CD4-positive, alpha-beta memory T cell (primary cell): Measurements from ENCODE around the gene MCC. TPM values are rescaled to one million over a fixed set of nuclear protein-coding genes. Genes with fewer than 3 reads are reported as not detected.

Experiments used
- CTCF ChIA-PET: fragments of 350-600 bp; sonication (Branson Sonifier 250); formaldehyde crosslinking; loops from one replicate; lab custom pipeline; 2021; ENCODE audit warnings: inconsistent platforms; ENCODE audit not compliant: partially characterized antibody; lab: Charles Lee
- POLR2A ChIA-PET: fragments of 350-600 bp; sonication (Branson Sonifier 250); formaldehyde crosslinking; loops from one replicate; lab custom pipeline; 2021; ENCODE audit not compliant: partially characterized antibody; lab: Charles Lee
- DNase-seq, 5 donors: peaks; one replicate each; pipeline versions ENCODE4 v3.0.0 to v3.0.0-alpha.2; 2020 to 2022; ENCODE audit warnings: mixed read lengths in 1 of 5
- H3K27ac ChIP-seq: one replicate; pipeline ENCODE4 v1.7.0; 2013; ENCODE audit warnings: low read depth, low read length
- H3K27me3 ChIP-seq: 2 replicates; pipeline ENCODE4 v1.7.0; 2013; ENCODE audit warnings: mild to moderate bottlenecking, low read length, moderate library complexity; ENCODE audit not compliant: insufficient read depth
- H3K36me3 ChIP-seq: 2 replicates; pipeline ENCODE4 v1.7.0; 2013; ENCODE audit warnings: mild to moderate bottlenecking, low read length, moderate library complexity; ENCODE audit not compliant: insufficient read depth
- H3K4me1 ChIP-seq: 2 replicates; pipeline ENCODE4 v1.7.0; 2013; ENCODE audit warnings: mild to moderate bottlenecking, low read length, moderate library complexity; ENCODE audit not compliant: insufficient read depth
- H3K4me3 ChIP-seq, 2 donors: one replicate each; pipeline ENCODE4 v1.7.0; 2013; ENCODE audit warnings: low read length in 2 of 2, mild to moderate bottlenecking in 1 of 2
- H3K9me3 ChIP-seq, 2 donors: one replicate each; pipeline ENCODE4 v1.7.0; 2013; ENCODE audit warnings: low read length in 2 of 2, control low read depth in 1 of 2; ENCODE audit not compliant: control insufficient read depth in 1 of 2
- H3K27ac Mint-ChIP-seq, 7 donors: one replicate each; pipeline ENCODE4 v1.8.0; 2020 to 2021; ENCODE audit warnings: mixed read lengths in 7 of 7, mild to moderate bottlenecking in 6 of 7, inconsistent platforms in 3 of 7, moderate library complexity in 3 of 7
- H3K27me3 Mint-ChIP-seq, 2 donors: one replicate each; pipeline ENCODE4 v1.8.0; 2020 to 2021; ENCODE audit warnings: mixed read lengths in 2 of 2
- H3K36me3 Mint-ChIP-seq, 2 donors: one replicate each; pipeline ENCODE4 v1.8.0; 2020 to 2021; ENCODE audit warnings: mixed read lengths in 2 of 2, inconsistent platforms in 1 of 2, mild to moderate bottlenecking in 1 of 2
- H3K4me1 Mint-ChIP-seq, 4 donors: one replicate each; pipeline ENCODE4 v1.8.0; 2020 to 2021; ENCODE audit warnings: mixed read lengths in 4 of 4, mild to moderate bottlenecking in 1 of 4
- H3K4me3 Mint-ChIP-seq, 8 donors: one replicate each; pipeline ENCODE4 v1.8.0; 2020 to 2021; ENCODE audit warnings: mixed read lengths in 8 of 8, mild to moderate bottlenecking in 7 of 8, moderate library complexity in 6 of 8, inconsistent platforms in 3 of 8
- H3K9me3 Mint-ChIP-seq, 8 donors: one replicate each; pipeline ENCODE4 v1.8.0; 2020 to 2021; ENCODE audit warnings: mixed read lengths in 8 of 8, mild to moderate bottlenecking in 5 of 8, inconsistent platforms in 3 of 8, moderate library complexity in 1 of 8
- intact Hi-C: fragments of 100-400 bp; cut with micrococcal nuclease; formaldehyde crosslinking; loops from one replicate; pipeline ENCODE4 v1.15.1; 2023
- polyA plus RNA-seq, 2 donors: library from polyadenylated mRNA; unstranded; fragments of 300-500 nt; fragmentation: Illumina TruSeq; gene quantifications; one replicate each; pipeline ENCODE4 v1.2.3, GENCODE V29; 2021
- total RNA-seq, 2 experiments: library from RNA; stranded (reverse); gene quantifications; one replicate each; pipeline ENCODE4 v1.2.3, GENCODE V29; 2021

The MCC gene
- total and polyA plus RNA-seq, 4 experiments from 2014 or later: 0.92 to 12.1 (median 7.7) TPM

GRCh38 chr5:113273948-113274347 lies 214.3 kb downstream of the MCC start:
- peaks cover 14 to 50% (median 20%) of the 10 kb centered on the region in 4 donors for H3K4me1 Mint-ChIP-seq

GRCh38 chr5:113271745-113272454 lies 216.4 kb downstream of the MCC start:
- Mint-ChIP-seq H3K4me1 (peaks cover 15 to 52% (median 18%) of the 10 kb centered on the region in 4 donors), H3K9me3 (no peaks in the 10 kb centered on the region), H3K4me3 (no peak overlapping the region), H3K27ac (no peak overlapping the region), H3K36me3 (no peaks in the 10 kb centered on the region), H3K27me3 (no peaks in the 10 kb centered on the region)
- no peak overlapping the region for H3K27ac ChIP-seq
- no peaks in the 10 kb centered on the region for H3K9me3 ChIP-seq
- no peaks in the 10 kb centered on the region for H3K36me3 ChIP-seq
- H3K27me3 ChIP-seq: no peaks in the 10 kb centered on the region
- POLR2A ChIA-PET: no interaction called here
- CTCF ChIA-PET: no interaction called here
- intact Hi-C loops: no loop called here
- DNase-seq: no peak
- peaks cover 13% of the 10 kb centered on the region for H3K4me1 ChIP-seq
- no peak overlapping the region for H3K4me3 ChIP-seq

More at GRCh38 chr5:113273948-113274347, 214.3 kb downstream of the MCC start:
- no peak overlapping the region for H3K4me3 ChIP-seq
- CTCF ChIA-PET: interaction anchor here (1.0 to 1.2 kb wide), 2 partner anchors 11 to 22 kb away, joined by 3 read pairs; no protein-coding TSS in a partner anchor
- no peak overlapping the region for H3K27ac ChIP-seq
- no peaks in the 10 kb centered on the region for H3K27me3 ChIP-seq
- Mint-ChIP-seq H3K27me3 (no peaks in the 10 kb centered on the region), H3K27ac (peak overlapping the region in 1 of 7 donors; percentile 4), H3K36me3 (no peaks in the 10 kb centered on the region), H3K4me3 (peak overlapping the region in 1 of 8 donors; percentile 40), H3K9me3 (no peaks in the 10 kb centered on the region)
- POLR2A ChIA-PET: interaction anchor here (1.3 kb wide), 1 partner anchor 20 kb away, joined by 5 read pairs; no protein-coding TSS in a partner anchor
- no peaks in the 10 kb centered on the region for H3K9me3 ChIP-seq
- H3K36me3 ChIP-seq: no peaks in the 10 kb centered on the region
- intact Hi-C loops: no loop called here
- H3K4me1 ChIP-seq: peaks cover 13% of the 10 kb centered on the region
- peak in 2 of 5 donors; percentile 3 for DNase-seq

GRCh38 chr5:113271015-113271414 lies 217.2 kb downstream of the MCC start:
- intact Hi-C loops: no loop called here

GRCh38 chr5:113270086-113270485 lies 218.2 kb downstream of the MCC start:
- Histone ChIP-seq H3K9me3 (no peaks in the 10 kb centered on the region), H3K4me1 (peaks cover 13% of the 10 kb centered on the region), H3K27me3 (no peaks in the 10 kb centered on the region), H3K36me3 (no peaks in the 10 kb centered on the region), H3K4me3 (no peak overlapping the region), H3K27ac (no peak overlapping the region)
- Mint-ChIP-seq H3K9me3 (peaks cover 0 to 2% (median 0%) of the 10 kb centered on the region in 8 donors), H3K27me3 (no peaks in the 10 kb centered on the region), H3K36me3 (no peaks in the 10 kb centered on the region), H3K4me1 (peaks cover 15 to 47% (median 18%) of the 10 kb centered on the region in 4 donors), H3K4me3 (no peak overlapping the region), H3K27ac (no peak overlapping the region)
- ChIA-PET CTCF (no interaction called here), POLR2A (no interaction called here)
- DNase-seq: no peak
- intact Hi-C loops: no loop called here

More at GRCh38 chr5:113271015-113271414, 217.2 kb downstream of the MCC start:
- Mint-ChIP-seq H3K27ac (no peak overlapping the region), H3K4me3 (no peak overlapping the region), H3K27me3 (no peaks in the 10 kb centered on the region), H3K36me3 (no peaks in the 10 kb centered on the region), H3K4me1 (peaks cover 15 to 47% (median 18%) of the 10 kb centered on the region in 4 donors), H3K9me3 (peaks cover 0 to 1% (median 0%) of the 10 kb centered on the region in 8 donors)
- H3K4me1 ChIP-seq: peaks cover 13% of the 10 kb centered on the region
- no peaks in the 10 kb centered on the region for H3K36me3 ChIP-seq
- ChIA-PET POLR2A (no interaction called here), CTCF (no interaction called here)
- no peak overlapping the region for H3K4me3 ChIP-seq
- H3K9me3 ChIP-seq: no peaks in the 10 kb centered on the region
- no peaks in the 10 kb centered on the region for H3K27me3 ChIP-seq
- no peak overlapping the region for H3K27ac ChIP-seq
- DNase-seq: no peak

DNA sequence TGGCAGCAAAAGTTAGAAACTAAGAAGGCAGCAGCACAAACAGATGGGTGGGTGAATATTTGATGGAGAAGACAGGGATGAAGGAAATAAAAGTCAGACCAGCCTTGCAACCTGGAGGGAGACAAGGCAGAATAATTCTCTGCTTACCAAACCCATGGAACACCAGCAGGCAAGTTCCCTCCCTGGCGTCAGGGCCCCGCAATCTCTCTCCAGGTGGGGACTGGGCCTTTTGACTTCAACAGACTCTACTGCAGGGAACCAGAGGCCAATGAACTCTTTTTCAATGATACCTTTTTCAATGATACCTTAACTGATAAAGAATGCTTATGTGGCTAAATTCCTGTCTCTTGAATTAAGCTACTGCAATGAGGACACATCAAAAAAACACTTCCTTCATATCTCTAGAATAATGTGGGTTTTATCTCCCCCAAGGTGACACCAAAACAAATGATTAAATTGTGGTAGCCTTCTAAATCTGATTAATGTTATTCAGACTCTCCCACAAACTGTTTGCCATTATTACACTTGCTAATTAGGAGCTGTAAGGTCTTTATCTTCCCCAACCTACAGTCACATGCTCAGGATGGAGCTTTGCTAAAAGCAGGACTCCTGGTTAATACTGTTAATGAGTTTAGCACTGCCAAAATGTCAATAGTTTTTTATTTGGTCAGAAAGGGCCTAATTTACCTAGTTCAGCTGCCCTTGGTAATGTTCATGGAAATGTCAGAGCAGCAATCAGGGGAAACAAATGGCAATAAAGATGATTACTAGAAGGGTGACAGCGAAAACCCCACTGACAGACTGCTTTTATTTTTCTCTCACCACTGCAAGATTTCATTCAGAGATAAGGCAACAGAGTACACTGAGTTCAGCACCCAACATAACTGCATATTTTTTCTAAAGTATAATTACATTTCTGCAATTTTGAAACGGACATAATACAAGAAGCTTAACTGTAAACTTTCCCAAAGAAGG lies 218.9 kb downstream of the MCC start:
- no peaks in the 10 kb centered on the region for H3K27me3 ChIP-seq
- intact Hi-C loops: no loop called here
- peaks cover 0 to 2% (median 0%) of the 10 kb centered on the region in 8 donors for H3K9me3 Mint-ChIP-seq
- H3K4me3 ChIP-seq: no peak overlapping the region
- no peaks in the 10 kb centered on the region for H3K36me3 Mint-ChIP-seq
- H3K4me1 Mint-ChIP-seq: peaks cover 15 to 47% (median 18%) of the 10 kb centered on the region in 4 donors
- no peaks in the 10 kb centered on the region for H3K36me3 ChIP-seq
- H3K27me3 Mint-ChIP-seq: no peaks in the 10 kb centered on the region
- H3K4me1 ChIP-seq: peaks cover 13% of the 10 kb centered on the region
- ChIA-PET CTCF (interaction anchor here (0.9 to 1.3 kb wide), 3 partner anchors 273 to 343 kb away, joined by 3 to 4 read pairs (median 3); no protein-coding TSS in a partner anchor), POLR2A (interaction anchor here (1.1 kb wide), 1 partner anchor 25 kb away, joined by 3 read pairs; no protein-coding TSS in a partner anchor)
- no peak overlapping the region for H3K27ac ChIP-seq
- DNase-seq: no peak
- H3K9me3 ChIP-seq: no peaks in the 10 kb centered on the region
- peak overlapping the region in 2 of 8 donors; percentile 3 to 12 for H3K4me3 Mint-ChIP-seq
- peak overlapping the region in 1 of 7 donors; percentile 43 for H3K27ac Mint-ChIP-seq

DNA sequence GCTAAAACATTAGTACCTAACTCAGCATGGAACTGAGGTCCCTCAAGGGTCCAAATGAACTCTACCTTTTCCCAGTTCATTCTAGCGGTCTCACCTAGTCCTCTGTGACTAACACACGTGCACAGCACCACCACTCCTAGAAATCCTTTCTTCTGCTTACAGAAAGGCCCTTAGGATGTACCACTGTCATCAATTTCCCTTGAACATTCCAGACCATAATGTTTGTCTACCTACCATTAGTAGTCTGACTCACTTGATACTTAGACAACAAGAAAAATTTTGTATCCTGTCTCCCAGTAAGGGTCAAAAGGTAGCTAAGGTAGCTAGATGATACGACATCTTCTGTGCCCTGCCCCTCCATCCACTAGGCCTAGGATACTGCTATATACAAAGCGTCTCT lies 220.0 kb downstream of the MCC start:
- Mint-ChIP-seq H3K4me3 (no peak overlapping the region), H3K4me1 (peaks cover 11 to 36% (median 11%) of the 10 kb centered on the region in 4 donors), H3K27me3 (no peaks in the 10 kb centered on the region), H3K36me3 (no peaks in the 10 kb centered on the region), H3K9me3 (peaks cover 0 to 2% (median 0%) of the 10 kb centered on the region in 8 donors), H3K27ac (no peak overlapping the region)
- no peak overlapping the region for H3K4me3 ChIP-seq
- H3K4me1 ChIP-seq: peaks cover 9% of the 10 kb centered on the region
- no peaks in the 10 kb centered on the region for H3K27me3 ChIP-seq
- CTCF ChIA-PET: interaction anchor here (1.0 to 1.3 kb wide), 2 partner anchors 272 to 344 kb away, joined by 3 to 4 read pairs; no protein-coding TSS in a partner anchor
- no peak overlapping the region for H3K27ac ChIP-seq
- H3K36me3 ChIP-seq: no peaks in the 10 kb centered on the region
- H3K9me3 ChIP-seq: no peaks in the 10 kb centered on the region
- DNase-seq: no peak
- POLR2A ChIA-PET: interaction anchor here (1.1 kb wide), 1 partner anchor 26 kb away, joined by 3 read pairs; no protein-coding TSS in a partner anchor
- intact Hi-C loops: no loop called here
